HEK293T (cell line): Measurements from ENCODE around the gene POU6F1.
"Not testable (repeated sequence)": the region's sequence is repeated elsewhere in the genome, so short reads cannot be mapped to it uniquely, and the experiment has no call there.

Experiments
- ARNT ChIP-seq: fragments of 450-650 bp; IDR thresholded peaks from 2 replicates; pipeline ENCODE4 v1.6.1; 2017; ENCODE audit warnings: mild to moderate bottlenecking
- BHLHE40 ChIP-seq: fragments of 450-650 bp; IDR thresholded peaks from 2 replicates; pipeline ENCODE4 v1.6.1; 2016; ENCODE audit warnings: mild to moderate bottlenecking, moderate library complexity, borderline replicate concordance
- CTBP1 ChIP-seq: fragments of 450-650 bp; IDR thresholded peaks from 2 replicates; pipeline ENCODE4 v1.6.1; 2016; ENCODE audit warnings: borderline replicate concordance
- ELF4 ChIP-seq: fragments of 450-650 bp; IDR thresholded peaks from 2 replicates; pipeline ENCODE4 v1.6.1; 2017; ENCODE audit warnings: antibody characterized with exemption
- FOXA1 ChIP-seq: fragments of 450-650 bp; IDR thresholded peaks from 2 replicates; pipeline ENCODE4 v1.6.1; 2016; ENCODE audit warnings: mild to moderate bottlenecking
- FOXK2 ChIP-seq: fragments of 450-650 bp; IDR thresholded peaks from 2 replicates; pipeline ENCODE4 v1.6.1; 2016; ENCODE audit warnings: mild to moderate bottlenecking
- FOXM1 ChIP-seq: fragments of 450-650 bp; IDR thresholded peaks from 2 replicates; pipeline ENCODE4 v1.6.1; 2017; ENCODE audit warnings: mild to moderate bottlenecking, borderline replicate concordance
- HDGF ChIP-seq: fragments of 450-650 bp; IDR thresholded peaks from 2 replicates; pipeline ENCODE4 v1.6.1; 2017; ENCODE audit warnings: antibody characterized with exemption, borderline replicate concordance
- L3MBTL2 ChIP-seq: fragments of 450-650 bp; conservative IDR thresholded peaks from 2 replicates; pipeline ENCODE4 v1.6.1; 2016; ENCODE audit warnings: mild to moderate bottlenecking
- SP1 ChIP-seq: fragments of 450-650 bp; IDR thresholded peaks from 2 replicates; pipeline ENCODE4 v1.6.1; 2017
- SUZ12 ChIP-seq: fragments of 450-650 bp; IDR thresholded peaks from 2 replicates; pipeline ENCODE4 v1.6.1; 2016; ENCODE audit warnings: mild to moderate bottlenecking
- TARDBP ChIP-seq: fragments of 450-650 bp; IDR thresholded peaks from 2 replicates; pipeline ENCODE4 v1.6.1; 2016
- ZNF384 ChIP-seq: fragments of 450-650 bp; IDR thresholded peaks from 2 replicates; pipeline ENCODE4 v1.6.1; 2016

DNA sequence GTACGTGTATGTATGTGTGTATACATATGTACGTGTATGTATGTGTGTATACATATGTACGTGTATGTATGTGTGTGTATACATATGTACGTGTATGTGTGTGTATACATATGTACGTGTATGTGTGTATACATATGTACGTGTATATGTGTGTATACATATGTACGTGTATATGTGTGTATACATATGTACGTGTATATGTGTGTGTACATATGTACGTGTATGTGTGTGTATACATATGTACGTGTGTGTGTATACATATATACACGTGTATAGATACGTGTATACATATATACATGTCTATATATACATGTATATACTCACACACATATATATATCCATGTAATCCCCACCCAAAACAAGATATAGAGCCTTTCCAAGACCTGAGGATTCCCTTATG is 2.0 kb upstream of the POU6F1 start:
- TF ChIP-seq SP1, FOXM1, HDGF, FOXK2, BHLHE40, FOXA1, CTBP1, ZNF384, TARDBP, ARNT, L3MBTL2, ELF4, SUZ12: not testable (repeated sequence)
